Renal cortex interstitium (tissue), 11 donors: ENCODE results near the gene KRT72. TPM values are rescaled to one million over a fixed set of nuclear protein-coding genes. Genes with fewer than 3 reads are reported as not detected.
"Not testable (repeated sequence)": the region's sequence is repeated elsewhere in the genome, so short reads cannot be mapped to it uniquely, and the experiment has no call there.

Experiments
- DNase-seq, 11 donors: peaks; one replicate each; pipeline ENCODE4 v3.0.0-alpha.2; 2013; ENCODE audit warnings: low read depth in 9 of 11, low spot score in 4 of 11; ENCODE audit errors: extremely low read depth in 1 of 11
- polyA plus RNA-seq, 3 donors: library from polyadenylated mRNA; unstranded; fragments of 120-200 nt; gene quantifications; one replicate each; pipeline ENCODE4 v1.2.1, GENCODE V29; 2013; ENCODE audit not compliant: insufficient read length in 3 of 3

KRT72 gene
- polyA plus RNA-seq, 3 donors, result 0.12 TPM; not detected in 2

GRCh38 chr12:52612431-52613383, 11.4 kb upstream of the KRT72 start:
- DNase-seq, result no peak

GRCh38 chr12:52611080-52611468, 9.8 kb upstream of the KRT72 start:
- no peak for DNase-seq

- no peak for DNase-seq
Observed at GRCh38 chr12:52608826-52609630, 7.8 kb upstream of the KRT72 start.

GRCh38 chr12:52608161-52608560, 6.9 kb upstream of the KRT72 start:
- no peak for DNase-seq

GRCh38 chr12:52607314-52607713, 6.1 kb upstream of the KRT72 start:
- no peak for DNase-seq

- DNase-seq, result no peak
Observed at GRCh38 chr12:52606581-52607218, 5.4 kb upstream of the KRT72 start.

DNA sequence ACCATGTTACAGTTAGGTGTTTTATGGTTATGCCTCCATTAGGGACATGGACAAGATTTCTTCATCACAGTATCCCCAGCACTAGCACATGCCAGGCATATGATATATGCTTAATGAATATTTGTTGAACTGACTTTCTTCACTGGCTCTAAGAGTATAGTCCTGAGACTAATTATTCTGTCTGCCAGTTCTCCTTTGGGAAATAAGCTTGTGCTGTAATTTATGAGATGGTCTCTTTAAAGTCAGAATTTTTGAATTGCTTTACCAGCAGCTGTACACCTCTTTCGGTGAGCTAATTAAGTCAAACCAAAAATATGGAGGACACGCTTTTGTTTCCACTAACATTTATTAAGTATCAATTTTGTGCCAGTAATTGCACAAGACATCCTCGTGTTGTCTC, 4.8 kb upstream of the KRT72 start:
- DNase-seq, result no peak

DNA sequence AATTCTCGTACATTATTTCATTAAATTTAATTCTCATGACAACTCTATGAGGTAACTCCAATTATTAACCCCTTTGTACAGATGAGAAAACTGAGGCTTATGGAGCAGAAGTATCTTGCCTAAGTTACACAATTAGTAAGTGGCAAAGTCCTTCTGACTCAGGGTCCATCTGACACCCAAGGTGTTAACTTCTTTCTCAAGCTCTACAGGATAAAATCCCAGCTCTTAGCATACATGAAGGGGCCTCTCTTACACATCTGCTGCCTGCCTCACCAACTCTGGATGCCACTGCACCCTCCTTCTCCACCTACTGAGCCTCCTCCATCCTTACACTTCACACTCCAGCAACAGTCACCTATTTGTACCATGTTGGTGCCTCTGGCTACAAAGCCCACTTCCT, 4.3 kb upstream of the KRT72 start:
- no peak for DNase-seq

DNA sequence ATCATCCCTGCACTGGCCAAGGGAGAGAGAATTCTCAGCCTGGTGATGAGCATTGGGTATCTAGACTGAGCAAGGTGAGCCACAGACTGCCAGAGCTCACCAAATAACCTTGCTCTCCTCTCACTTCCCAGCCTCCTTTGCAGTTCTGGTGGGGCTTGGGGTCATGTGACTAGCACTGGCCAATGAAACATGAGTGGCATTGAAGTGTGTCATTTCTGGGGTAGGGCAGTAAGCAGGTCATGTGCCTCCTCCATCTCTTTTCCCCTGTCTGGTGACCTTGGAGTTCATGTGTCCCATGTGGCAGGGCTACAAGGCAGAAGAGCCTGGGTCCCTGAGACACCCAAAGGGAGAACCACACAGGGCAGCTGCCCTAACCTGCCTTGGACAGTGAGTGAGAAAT, 3.6 kb upstream of the KRT72 start:
- no peak for DNase-seq

DNA sequence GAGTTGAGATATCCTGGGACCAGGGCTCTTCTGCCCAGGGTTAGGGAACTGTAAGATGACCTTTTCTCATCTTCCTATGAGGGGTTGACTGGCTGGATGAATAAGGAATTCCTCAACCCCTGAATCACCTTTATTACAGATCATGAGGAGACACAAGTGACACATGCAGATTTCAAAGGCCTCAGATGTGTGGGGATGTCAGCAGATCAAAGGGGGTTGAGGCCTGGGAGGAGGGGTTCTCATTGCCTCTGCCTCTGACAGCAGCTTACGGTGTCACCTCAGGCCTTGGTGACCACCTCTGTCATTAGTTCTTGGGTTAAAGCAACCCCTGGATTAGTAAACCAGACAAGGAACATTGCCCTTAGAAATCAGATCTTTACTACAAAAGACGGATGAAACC, 2.1 kb upstream of the KRT72 start:
- DNase-seq, result no peak

DNA sequence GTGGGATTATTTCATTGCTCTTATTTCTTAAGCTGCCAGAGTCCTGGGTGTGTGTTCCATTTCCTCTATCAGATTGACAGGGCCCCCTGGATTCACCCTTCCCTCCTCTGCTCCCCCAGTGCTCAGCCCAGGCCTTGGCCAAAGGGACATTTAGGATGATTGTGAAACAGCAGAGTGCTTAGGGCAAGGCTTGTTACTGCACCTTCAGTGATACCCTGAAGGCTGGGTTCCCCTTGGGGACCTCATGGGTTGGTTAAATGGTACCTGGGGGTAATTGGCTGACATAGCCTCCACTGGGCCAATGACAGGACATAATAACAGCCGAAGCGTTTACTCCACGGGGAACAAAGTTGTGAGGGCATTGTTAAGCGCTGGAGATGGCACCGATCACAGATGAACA, 1.3 kb upstream of the KRT72 start:
- DNase-seq, result no peak

GRCh38 chr12:52601671-52602070, 408 bp upstream of the KRT72 start:
- DNase-seq, result no peak

DNA sequence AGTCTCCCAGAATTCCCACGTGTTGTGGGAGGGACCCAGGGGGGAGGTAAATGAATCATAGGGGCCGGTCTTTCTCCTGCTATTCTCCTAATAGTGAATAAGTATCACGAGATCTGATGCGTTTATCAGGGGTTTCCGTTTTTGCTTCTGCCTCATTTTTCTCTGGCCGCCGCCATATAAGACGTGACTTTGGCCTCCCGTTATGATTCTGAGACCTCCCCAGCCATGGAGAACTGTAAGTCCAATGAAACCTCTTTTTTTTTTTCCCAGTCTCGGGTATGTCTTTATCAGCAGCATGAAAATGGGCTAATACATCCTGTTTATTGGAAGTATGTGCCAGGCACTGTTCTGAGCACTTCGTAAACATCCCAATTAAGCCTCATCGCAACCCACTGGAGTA, 788 bp downstream of the KRT72 start:
- DNase-seq, result no peak

- no peak for DNase-seq
Observed at GRCh38 chr12:52600071-52600470, 1.2 kb downstream of the KRT72 start.

- DNase-seq, result no peak
Observed at GRCh38 chr12:52598966-52599365, 2.3 kb downstream of the KRT72 start.

GRCh38 chr12:52594237-52594636, 7.0 kb downstream of the KRT72 start:
- not testable (repeated sequence) for DNase-seq

- no peak for DNase-seq
Observed at GRCh38 chr12:52591521-52591920, 9.7 kb downstream of the KRT72 start.

GRCh38 chr12:52590021-52590420, 11.2 kb downstream of the KRT72 start:
- DNase-seq, result no peak

DNA sequence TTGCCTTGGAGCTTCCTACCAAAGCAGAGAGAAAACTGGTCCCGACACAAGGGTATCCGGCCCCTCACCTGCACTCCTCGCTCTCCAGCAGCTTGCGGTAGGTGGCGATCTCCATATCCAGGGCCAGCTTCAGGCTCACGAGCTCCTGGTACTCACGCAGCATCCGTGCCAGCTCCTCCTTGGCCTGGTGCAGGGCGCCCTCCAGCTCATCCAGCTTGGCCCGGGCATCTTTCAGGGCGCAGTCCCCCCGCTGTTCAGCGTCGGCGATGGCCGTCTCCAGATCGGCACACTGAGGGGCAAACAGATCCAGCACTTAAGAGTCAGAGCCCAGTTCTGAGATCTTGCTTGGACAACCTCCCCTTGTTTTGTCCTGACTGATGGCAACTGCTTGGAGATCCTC, 13.7 kb downstream of the KRT72 start:
- no peak for DNase-seq

DNA sequence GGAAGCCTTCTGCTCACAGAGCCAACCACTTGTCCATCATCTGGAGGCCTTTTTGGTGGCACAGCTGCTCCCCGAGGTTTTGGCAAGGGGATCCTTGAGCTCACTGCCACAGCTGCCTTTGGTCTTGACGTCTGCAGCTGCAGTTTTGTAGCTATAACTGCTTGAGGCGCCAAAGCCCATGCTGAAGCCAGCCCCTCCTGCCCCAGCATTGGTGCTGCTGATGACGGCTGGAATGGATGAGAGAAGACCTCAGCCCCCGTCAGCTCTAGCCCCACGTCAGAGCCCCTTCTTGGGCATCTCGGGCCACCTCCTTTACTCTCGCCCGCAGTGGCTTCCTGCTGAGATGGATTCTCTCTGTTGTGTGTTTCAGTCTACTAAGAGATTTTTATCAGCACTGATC, 15.3 kb downstream of the KRT72 start:
- no peak for DNase-seq
